SK-N-SH treated with all-trans-retinoic acid at 6 μM for 48 hours (cell line): ENCODE measurements around the gene EPHA1.

Source experiments
- ATAC-seq: fragments of 200-7000 bp; cut with Tn5 transposase; 3 replicates; pipeline ENCODE4 v1.9.1; 2020; ENCODE audit warnings: mild to moderate bottlenecking, moderate library complexity
- ARNTL ChIP-seq: fragments of 450-650 bp; formaldehyde crosslinking; IDR thresholded peaks from 2 replicates; pipeline ENCODE4 v1.5.0; 2020; ENCODE audit warnings: low read depth, mild to moderate bottlenecking, moderate library complexity, borderline replicate concordance
- BACH2 ChIP-seq: fragments of 250-450 bp; sonication (Bioruptor Pico); IDR thresholded peaks from 2 replicates; pipeline ENCODE4 v1.9.0; 2021; ENCODE audit warnings: mild to moderate bottlenecking, borderline replicate concordance
- CREB5 ChIP-seq: fragments of 250-450 bp; sonication (Bioruptor Pico); IDR thresholded peaks from 2 replicates; pipeline ENCODE4 v1.5.1; 2020; ENCODE audit warnings: low read depth, mild to moderate bottlenecking, moderate library complexity
- CSDC2 ChIP-seq: fragments of 250-450 bp; sonication (Bioruptor Pico); IDR thresholded peaks from 2 replicates; pipeline ENCODE4 v1.5.0; 2020; ENCODE audit warnings: mild to moderate bottlenecking, moderate library complexity
- CSRNP3 ChIP-seq: fragments of 250-450 bp; sonication (Bioruptor Pico); IDR thresholded peaks from 2 replicates; pipeline ENCODE4 v1.5.1; 2021; ENCODE audit warnings: mild to moderate bottlenecking, moderate library complexity
- ESRRG ChIP-seq: fragments of 250-450 bp; sonication (Bioruptor Pico); IDR thresholded peaks from 2 replicates; pipeline ENCODE4 v1.6.1; 2021; ENCODE audit warnings: mild to moderate bottlenecking
- GLIS3 ChIP-seq: fragments of 250-450 bp; sonication (Bioruptor Pico); IDR thresholded peaks from 2 replicates; pipeline ENCODE4 v1.5.0; 2020; ENCODE audit warnings: mild to moderate bottlenecking, moderate library complexity
- ISL1 ChIP-seq: fragments of 250-450 bp; sonication (Bioruptor Pico); IDR thresholded peaks from 2 replicates; pipeline ENCODE4 v2.1.2; 2022; ENCODE audit warnings: mild to moderate bottlenecking, moderate library complexity
- OSR1 ChIP-seq: fragments of 250-450 bp; sonication (Bioruptor Pico); IDR thresholded peaks from 2 replicates; pipeline ENCODE4 v1.8.0; 2022; ENCODE audit warnings: moderate library complexity, mild to moderate bottlenecking, inconsistent platforms
- POU6F1 ChIP-seq: fragments of 250-450 bp; sonication (Bioruptor Pico); IDR thresholded peaks from 2 replicates; pipeline ENCODE4 v1.8.0; 2021; ENCODE audit warnings: low read depth, mild to moderate bottlenecking, moderate library complexity, borderline replicate concordance
- PPARA ChIP-seq: fragments of 250-450 bp; sonication (Bioruptor Pico); IDR thresholded peaks from 2 replicates; pipeline ENCODE4 v1.5.0; 2020; ENCODE audit warnings: mild to moderate bottlenecking, borderline replicate concordance
- RARB ChIP-seq: fragments of 250-450 bp; sonication (Bioruptor Pico); IDR thresholded peaks from 2 replicates; pipeline ENCODE4 v1.8.0; 2021; ENCODE audit warnings: mild to moderate bottlenecking, moderate library complexity
- SNAI2 ChIP-seq: fragments of 250-450 bp; sonication (Bioruptor Pico); IDR thresholded peaks from 2 replicates; pipeline ENCODE4 v1.5.0; 2020; ENCODE audit warnings: mild to moderate bottlenecking, moderate library complexity
- TCF4 ChIP-seq: fragments of 250-450 bp; sonication (Bioruptor Pico); IDR thresholded peaks from 2 replicates; pipeline ENCODE4 v1.8.0; 2021; ENCODE audit warnings: mild to moderate bottlenecking, moderate library complexity, borderline replicate concordance
- TOX ChIP-seq: fragments of 250-450 bp; sonication (Bioruptor Pico); IDR thresholded peaks from 2 replicates; pipeline ENCODE4 v1.8.0; 2021; ENCODE audit warnings: mild to moderate bottlenecking, moderate library complexity, borderline replicate concordance
- ZC3H10 ChIP-seq: fragments of 250-450 bp; sonication (Bioruptor Pico); IDR thresholded peaks from 2 replicates; pipeline ENCODE4 v1.5.1; 2021; ENCODE audit warnings: mild to moderate bottlenecking, moderate library complexity
- ZFP3 ChIP-seq: fragments of 250-450 bp; sonication (Bioruptor Pico); IDR thresholded peaks from 2 replicates; pipeline ENCODE4 v1.5.0; 2020; ENCODE audit warnings: mild to moderate bottlenecking, moderate library complexity
- ZFP30 ChIP-seq: fragments of 450-650 bp; formaldehyde crosslinking; IDR thresholded peaks from 2 replicates; pipeline ENCODE4 v1.5.0; 2022; ENCODE audit warnings: mild to moderate bottlenecking, moderate library complexity
- ZNF565 ChIP-seq: fragments of 450-650 bp; formaldehyde crosslinking; conservative IDR thresholded peaks from 2 replicates; pipeline ENCODE4 v1.5.0; 2020; ENCODE audit warnings: low read depth, mild to moderate bottlenecking, moderate library complexity
- ZNF70 ChIP-seq: fragments of 450-650 bp; formaldehyde crosslinking; IDR thresholded peaks from 2 replicates; pipeline ENCODE4 v1.5.0; 2020; ENCODE audit warnings: mild to moderate bottlenecking, moderate library complexity
- ZNF8 ChIP-seq: fragments of 450-650 bp; formaldehyde crosslinking; IDR thresholded peaks from 2 replicates; pipeline ENCODE4 v1.5.0; 2020; ENCODE audit warnings: mild to moderate bottlenecking, moderate library complexity
- TF ChIP-seq, protein P1 (sequence below): fragments of 250-450 bp; sonication (Bioruptor Pico); IDR thresholded peaks from 2 replicates; pipeline ENCODE4 v1.8.0; 2020; ENCODE audit warnings: mild to moderate bottlenecking, moderate library complexity, borderline replicate concordance
- TF ChIP-seq, protein P2 (sequence below): fragments of 250-450 bp; sonication (Bioruptor Pico); IDR thresholded peaks from 2 replicates; pipeline ENCODE4 v1.5.0; 2020; ENCODE audit warnings: mild to moderate bottlenecking, moderate library complexity

The EPHA1 gene

DNA sequence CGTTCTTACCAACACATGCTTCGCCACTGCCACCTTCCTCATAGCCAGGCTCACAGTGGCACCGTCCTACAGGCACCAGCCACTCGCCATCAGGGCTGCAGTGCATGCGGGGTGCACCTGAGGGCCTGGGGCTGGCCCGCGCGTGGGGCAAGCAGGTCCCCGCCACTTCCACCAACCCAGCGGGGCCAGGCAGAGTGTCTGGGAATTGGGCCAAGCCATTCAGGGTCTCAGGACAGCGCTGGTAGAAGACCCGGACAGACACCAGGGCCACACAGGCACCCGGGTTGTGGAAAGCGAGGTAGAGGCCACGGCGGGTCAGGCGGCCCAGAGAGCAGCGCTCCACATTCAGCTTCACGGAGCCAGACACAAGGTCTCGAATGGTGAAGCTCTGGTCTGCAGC is 9.0 kb downstream of the EPHA1 start:
- ATAC-seq = no peak
- TF ChIP-seq PPARA (no peak), GLIS3 (CRISPR knock-in tag) (no peak), TOX (no peak)

DNA sequence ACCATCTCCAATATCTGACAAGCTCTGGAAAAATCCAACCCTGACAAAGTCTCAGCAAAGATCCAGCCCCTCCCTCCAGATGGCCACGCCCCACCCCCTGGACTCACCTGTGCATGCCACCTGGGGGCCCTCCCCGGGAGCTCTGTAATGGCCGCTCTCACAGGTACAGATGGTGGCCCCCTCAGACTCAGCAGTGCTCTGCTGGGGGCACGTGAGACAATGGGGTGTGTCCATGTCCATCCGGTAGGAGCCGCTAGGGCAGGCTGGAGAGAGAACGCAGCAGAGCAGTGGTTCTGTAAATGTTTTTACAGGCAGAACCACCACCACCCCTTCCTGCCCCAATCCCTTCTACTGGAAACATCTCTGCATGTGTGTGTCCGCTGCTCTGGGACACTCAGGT is 9.5 kb downstream of the EPHA1 start:
- ATAC-seq = no peak
- TF ChIP-seq ZNF8 (CRISPR knock-in tag) (no peak), OSR1 (no peak), CSDC2 (CRISPR knock-in tag) (no peak), BACH2 (CRISPR knock-in tag) (no peak), CREB5 (CRISPR knock-in tag) (no peak), ZNF565 (CRISPR knock-in tag) (no peak), ZFP3 (CRISPR knock-in tag) (no peak), ZNF70 (CRISPR knock-in tag) (no peak), CSRNP3 (CRISPR knock-in tag) (no peak), ESRRG (CRISPR knock-in tag) (no peak), TCF4 (CRISPR knock-in tag) (no peak), POU6F1 (CRISPR knock-in tag) (no peak), ZFP30 (no peak), GLIS3 (CRISPR knock-in tag) (no peak), ARNTL (no peak), ZC3H10 (CRISPR knock-in tag) (no peak)
- TF ChIP-seq, protein P1, sequence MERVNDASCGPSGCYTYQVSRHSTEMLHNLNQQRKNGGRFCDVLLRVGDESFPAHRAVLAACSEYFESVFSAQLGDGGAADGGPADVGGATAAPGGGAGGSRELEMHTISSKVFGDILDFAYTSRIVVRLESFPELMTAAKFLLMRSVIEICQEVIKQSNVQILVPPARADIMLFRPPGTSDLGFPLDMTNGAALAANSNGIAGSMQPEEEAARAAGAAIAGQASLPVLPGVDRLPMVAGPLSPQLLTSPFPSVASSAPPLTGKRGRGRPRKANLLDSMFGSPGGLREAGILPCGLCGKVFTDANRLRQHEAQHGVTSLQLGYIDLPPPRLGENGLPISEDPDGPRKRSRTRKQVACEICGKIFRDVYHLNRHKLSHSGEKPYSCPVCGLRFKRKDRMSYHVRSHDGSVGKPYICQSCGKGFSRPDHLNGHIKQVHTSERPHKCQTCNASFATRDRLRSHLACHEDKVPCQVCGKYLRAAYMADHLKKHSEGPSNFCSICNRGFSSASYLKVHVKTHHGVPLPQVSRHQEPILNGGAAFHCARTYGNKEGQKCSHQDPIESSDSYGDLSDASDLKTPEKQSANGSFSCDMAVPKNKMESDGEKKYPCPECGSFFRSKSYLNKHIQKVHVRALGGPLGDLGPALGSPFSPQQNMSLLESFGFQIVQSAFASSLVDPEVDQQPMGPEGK (CRISPR knock-in tag) = no peak
- TF ChIP-seq, protein P2, sequence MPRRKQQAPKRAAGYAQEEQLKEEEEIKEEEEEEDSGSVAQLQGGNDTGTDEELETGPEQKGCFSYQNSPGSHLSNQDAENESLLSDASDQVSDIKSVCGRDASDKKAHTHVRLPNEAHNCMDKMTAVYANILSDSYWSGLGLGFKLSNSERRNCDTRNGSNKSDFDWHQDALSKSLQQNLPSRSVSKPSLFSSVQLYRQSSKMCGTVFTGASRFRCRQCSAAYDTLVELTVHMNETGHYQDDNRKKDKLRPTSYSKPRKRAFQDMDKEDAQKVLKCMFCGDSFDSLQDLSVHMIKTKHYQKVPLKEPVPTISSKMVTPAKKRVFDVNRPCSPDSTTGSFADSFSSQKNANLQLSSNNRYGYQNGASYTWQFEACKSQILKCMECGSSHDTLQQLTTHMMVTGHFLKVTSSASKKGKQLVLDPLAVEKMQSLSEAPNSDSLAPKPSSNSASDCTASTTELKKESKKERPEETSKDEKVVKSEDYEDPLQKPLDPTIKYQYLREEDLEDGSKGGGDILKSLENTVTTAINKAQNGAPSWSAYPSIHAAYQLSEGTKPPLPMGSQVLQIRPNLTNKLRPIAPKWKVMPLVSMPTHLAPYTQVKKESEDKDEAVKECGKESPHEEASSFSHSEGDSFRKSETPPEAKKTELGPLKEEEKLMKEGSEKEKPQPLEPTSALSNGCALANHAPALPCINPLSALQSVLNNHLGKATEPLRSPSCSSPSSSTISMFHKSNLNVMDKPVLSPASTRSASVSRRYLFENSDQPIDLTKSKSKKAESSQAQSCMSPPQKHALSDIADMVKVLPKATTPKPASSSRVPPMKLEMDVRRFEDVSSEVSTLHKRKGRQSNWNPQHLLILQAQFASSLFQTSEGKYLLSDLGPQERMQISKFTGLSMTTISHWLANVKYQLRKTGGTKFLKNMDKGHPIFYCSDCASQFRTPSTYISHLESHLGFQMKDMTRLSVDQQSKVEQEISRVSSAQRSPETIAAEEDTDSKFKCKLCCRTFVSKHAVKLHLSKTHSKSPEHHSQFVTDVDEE = no peak

- TF ChIP-seq RARB (CRISPR knock-in tag) = no peak
- no peak for TF ChIP-seq ZFP3 (CRISPR knock-in tag)
- no peak for TF ChIP-seq ZC3H10 (CRISPR knock-in tag)
- TF ChIP-seq ZNF565 (CRISPR knock-in tag) = no peak
- no peak for TF ChIP-seq ARNTL
- no peak for TF ChIP-seq CSDC2 (CRISPR knock-in tag)
- TF ChIP-seq BACH2 (CRISPR knock-in tag) = no peak
- no peak for TF ChIP-seq ZFP30
- TF ChIP-seq ESRRG (CRISPR knock-in tag) = no peak
- no peak for TF ChIP-seq SNAI2 (CRISPR knock-in tag)
- TF ChIP-seq CREB5 (CRISPR knock-in tag) = no peak
- TF ChIP-seq TCF4 (CRISPR knock-in tag) = no peak
- TF ChIP-seq POU6F1 (CRISPR knock-in tag) = no peak
- TF ChIP-seq GLIS3 (CRISPR knock-in tag) = no peak
- TF ChIP-seq PPARA = no peak
- TF ChIP-seq, protein P2 = no peak
- TF ChIP-seq ISL1 = no peak
- TF ChIP-seq, all 23 proteins: peak for 0
- no peak for ATAC-seq
Observed at GRCh38 chr7:143398616-143399015, 10.0 kb downstream of the EPHA1 start.
